Adipocyte (in vitro differentiated cells): ENCODE data around the gene TMEM131L.

Experiments used
- DNase-seq: peaks from one replicate; pipeline ENCODE4 v3.0.0-alpha.2; 2015; ENCODE audit warnings: low read depth
- H3K27me3 ChIP-seq: replicated peaks from 2 replicates; pipeline ENCODE4 v1.7.0; 2013; ENCODE audit warnings: mild to moderate bottlenecking, low read length, moderate library complexity; ENCODE audit not compliant: control insufficient read depth, insufficient read depth
- H3K36me3 ChIP-seq: 2 replicates; pipeline ENCODE4 v1.7.0; 2013; ENCODE audit warnings: low read length, mild to moderate bottlenecking, moderate library complexity; ENCODE audit not compliant: control insufficient read depth, insufficient read depth, severe bottlenecking
- H3K4me1 ChIP-seq: 2 replicates; pipeline ENCODE4 v1.7.0; 2013; ENCODE audit warnings: mild to moderate bottlenecking, low read length, moderate library complexity; ENCODE audit not compliant: control insufficient read depth, insufficient read depth
- H3K4me3 ChIP-seq: 2 replicates; pipeline ENCODE4 v1.7.0; 2013; ENCODE audit warnings: mild to moderate bottlenecking, low read length, moderate library complexity
- H3K9ac ChIP-seq: 2 replicates; pipeline ENCODE4 v1.7.0; 2013; ENCODE audit warnings: mild to moderate bottlenecking, low read length, moderate library complexity
- H3K9me3 ChIP-seq: 2 replicates; pipeline ENCODE4 v1.7.0; 2013; ENCODE audit warnings: mild to moderate bottlenecking, low read length, moderate library complexity; ENCODE audit not compliant: control insufficient read depth

The TMEM131L gene

GRCh38 chr4:153480704-153481103, 14.5 kb downstream of the TMEM131L start:
- DNase-seq = no peak
- Histone ChIP-seq H3K4me3 (no peak overlapping the region), H3K27me3 (no peaks in the 10 kb centered on the region), H3K4me1 (peaks cover 5% of the 10 kb centered on the region), H3K9me3 (no peaks in the 10 kb centered on the region), H3K36me3 (peaks cover 6% of the 10 kb centered on the region), H3K9ac (no peak overlapping the region)

- Histone ChIP-seq H3K9me3 (no peaks in the 10 kb centered on the region), H3K4me1 (peaks cover 12% of the 10 kb centered on the region), H3K27me3 (no peaks in the 10 kb centered on the region), H3K4me3 (no peak overlapping the region), H3K36me3 (peaks cover 6% of the 10 kb centered on the region), H3K9ac (no peak overlapping the region)
- DNase-seq = no peak
These were observed 15.3 kb downstream of the TMEM131L start for GRCh38 chr4:153481478-153481877.

GRCh38 chr4:153483432-153484418, 17.6 kb downstream of the TMEM131L start:
- DNase-seq = no peak
- no peak overlapping the region for H3K4me3 ChIP-seq
- H3K27me3 ChIP-seq = no peaks in the 10 kb centered on the region
- peaks cover 32% of the 10 kb centered on the region for H3K4me1 ChIP-seq
- H3K9ac ChIP-seq = no peak overlapping the region
- peaks cover 6% of the 10 kb centered on the region for H3K36me3 ChIP-seq
- no peaks in the 10 kb centered on the region for H3K9me3 ChIP-seq

GRCh38 chr4:153485359-153485758, 19.2 kb downstream of the TMEM131L start:
- Histone ChIP-seq H3K4me3 (no peak overlapping the region), H3K36me3 (peaks cover 6% of the 10 kb centered on the region), H3K9ac (no peak overlapping the region), H3K27me3 (no peaks in the 10 kb centered on the region), H3K4me1 (peaks cover 35% of the 10 kb centered on the region), H3K9me3 (no peaks in the 10 kb centered on the region)
- no peak for DNase-seq

DNA sequence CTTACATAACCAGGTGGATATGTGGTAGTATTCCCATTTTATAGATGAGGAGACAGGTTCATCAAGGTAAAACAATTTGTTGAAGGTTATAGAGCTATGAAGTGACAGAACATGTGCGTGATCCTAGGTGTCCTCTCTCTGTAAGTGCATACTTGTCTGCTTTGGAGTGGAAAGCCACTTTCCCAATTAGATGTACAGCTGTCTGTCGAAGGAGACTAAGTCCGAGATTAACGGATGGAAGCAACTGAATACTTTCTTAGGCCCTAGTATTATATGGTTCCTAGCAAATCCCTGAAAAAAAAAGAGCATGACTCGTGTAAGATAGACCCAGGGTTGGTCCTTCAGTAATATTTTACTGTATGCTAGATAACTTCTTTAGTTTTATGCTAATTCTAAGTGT, 19.7 kb downstream of the TMEM131L start:
- peaks cover 35% of the 10 kb centered on the region for H3K4me1 ChIP-seq
- DNase-seq = no peak
- H3K4me3 ChIP-seq = no peak overlapping the region
- H3K27me3 ChIP-seq = no peaks in the 10 kb centered on the region
- peaks cover 4% of the 10 kb centered on the region for H3K36me3 ChIP-seq
- no peak overlapping the region for H3K9ac ChIP-seq
- no peaks in the 10 kb centered on the region for H3K9me3 ChIP-seq

DNA sequence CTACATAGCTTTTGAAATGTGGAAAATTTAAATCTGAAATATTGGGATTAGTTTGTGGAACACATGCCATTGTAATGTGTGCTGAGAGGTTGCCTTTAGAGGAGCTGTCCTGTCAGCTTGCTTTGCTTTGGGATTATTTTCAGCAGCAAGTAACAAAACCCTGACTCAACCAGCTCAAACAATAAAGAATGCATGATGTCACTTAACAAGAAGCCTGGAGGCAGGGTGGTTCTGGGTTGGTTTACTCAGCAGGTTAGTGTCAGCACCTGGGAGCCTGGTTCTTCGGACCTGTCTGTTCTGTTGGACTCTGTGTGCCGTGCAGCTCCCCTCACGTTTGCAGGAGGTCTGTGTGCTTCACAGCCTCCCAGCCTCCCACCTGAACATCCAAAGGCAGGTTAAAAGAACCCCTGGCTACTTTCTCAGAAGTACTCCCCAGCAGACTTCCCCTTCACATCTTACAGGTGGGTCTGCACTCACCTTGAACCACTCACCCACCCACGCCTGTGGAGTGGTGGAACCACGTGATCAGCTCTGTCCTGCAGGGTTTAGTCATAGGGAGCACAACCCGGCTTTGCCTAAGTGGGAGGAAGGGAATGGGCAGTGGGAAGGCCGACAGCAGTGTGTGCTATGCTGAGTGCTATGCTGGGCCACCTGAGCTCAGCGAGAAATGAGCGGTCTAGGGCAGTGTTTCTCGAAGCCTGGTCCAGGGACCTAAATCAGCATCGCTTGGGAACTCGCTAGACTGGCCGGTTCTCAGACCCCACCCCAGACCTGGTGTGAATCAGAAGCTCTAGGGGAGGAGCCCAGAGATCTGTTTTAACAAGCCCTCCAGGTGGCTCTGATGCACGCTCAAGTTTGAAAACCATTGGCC, 20.4 kb downstream of the TMEM131L start:
- Histone ChIP-seq H3K9ac (no peak overlapping the region), H3K4me3 (no peak overlapping the region), H3K36me3 (no peaks in the 10 kb centered on the region), H3K9me3 (no peaks in the 10 kb centered on the region), H3K27me3 (no peaks in the 10 kb centered on the region), H3K4me1 (peaks cover 35% of the 10 kb centered on the region)
- DNase-seq = peak; percentile 78

- DNase-seq = no peak
- Histone ChIP-seq H3K36me3 (no peaks in the 10 kb centered on the region), H3K27me3 (no peaks in the 10 kb centered on the region), H3K9ac (peak overlapping the region; percentile 56), H3K4me1 (peaks cover 35% of the 10 kb centered on the region), H3K9me3 (no peaks in the 10 kb centered on the region), H3K4me3 (peak overlapping the region; percentile 29)
These were observed 22.1 kb downstream of the TMEM131L start for GRCh38 chr4:153488006-153488891.

DNA sequence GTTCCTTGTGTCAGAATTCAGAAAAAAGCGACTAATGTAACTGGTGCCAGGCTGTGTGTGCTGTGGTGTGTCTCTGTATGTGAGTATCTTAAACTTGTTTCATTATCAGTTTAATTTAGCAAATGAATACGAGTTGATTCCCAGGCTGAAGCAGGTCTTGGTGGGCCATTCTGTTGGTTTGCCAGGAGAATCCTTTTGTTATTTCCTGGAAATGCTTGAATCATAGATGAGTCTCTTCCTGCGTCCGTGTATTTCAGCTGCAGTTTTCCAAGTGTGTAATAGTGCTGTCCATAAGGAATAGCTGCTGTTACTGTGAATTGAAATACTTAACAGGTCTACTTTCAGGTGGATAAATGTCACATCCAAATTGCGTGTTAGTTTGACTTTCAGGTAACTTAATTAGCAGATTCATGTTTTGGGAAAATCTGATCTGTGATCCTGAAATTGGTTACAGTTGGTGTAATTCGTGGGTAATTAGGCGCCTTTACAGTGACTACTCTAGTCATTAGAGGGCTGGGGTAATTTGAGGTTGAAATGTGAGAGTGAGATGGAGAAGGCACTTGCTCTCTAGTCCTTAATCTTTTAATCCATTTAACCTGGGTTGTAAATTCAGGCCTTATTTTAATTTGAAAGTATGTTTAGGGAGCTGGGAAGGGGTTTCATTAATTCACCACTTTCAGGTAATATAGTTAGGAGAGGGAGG, 23.8 kb downstream of the TMEM131L start:
- H3K9me3 ChIP-seq = no peaks in the 10 kb centered on the region

DNA sequence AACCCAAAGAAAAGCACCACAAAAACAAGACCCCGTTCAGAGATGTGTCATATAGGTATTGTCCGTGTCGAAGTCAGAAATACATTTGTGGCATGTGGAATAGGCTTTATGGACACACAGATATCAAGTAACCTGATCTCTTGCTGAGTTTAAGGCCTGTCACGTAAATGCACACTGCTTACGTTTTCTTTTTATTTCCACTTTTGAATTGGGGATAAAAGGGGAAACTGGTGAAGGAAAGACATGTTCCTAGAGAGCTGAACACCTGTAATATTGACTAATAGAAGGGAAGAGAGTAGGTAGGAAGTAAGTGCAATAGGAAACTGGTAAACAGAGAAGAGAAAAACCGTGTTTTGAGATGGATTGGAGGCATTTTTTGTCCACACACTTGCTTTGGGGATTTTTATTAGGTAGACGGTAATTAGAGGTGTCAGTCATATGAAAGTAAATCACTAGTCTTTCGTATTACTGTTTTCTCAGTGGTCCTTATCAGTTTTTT, 24.9 kb downstream of the TMEM131L start:
- no peaks in the 10 kb centered on the region for H3K9me3 ChIP-seq
- no peaks in the 10 kb centered on the region for H3K27me3 ChIP-seq
- no peak overlapping the region for H3K9ac ChIP-seq
- DNase-seq = no peak
- H3K4me1 ChIP-seq = peaks cover 27% of the 10 kb centered on the region
- H3K4me3 ChIP-seq = no peak overlapping the region
- no peaks in the 10 kb centered on the region for H3K36me3 ChIP-seq

More for the DNA sequence above, 23.8 kb downstream of the TMEM131L start:
- Histone ChIP-seq H3K36me3 (no peaks in the 10 kb centered on the region), H3K4me3 (no peak overlapping the region), H3K27me3 (no peaks in the 10 kb centered on the region), H3K9ac (no peak overlapping the region), H3K4me1 (peaks cover 30% of the 10 kb centered on the region)
- no peak for DNase-seq

- Histone ChIP-seq H3K4me1 (peaks cover 20% of the 10 kb centered on the region), H3K27me3 (no peaks in the 10 kb centered on the region), H3K9me3 (no peaks in the 10 kb centered on the region), H3K9ac (no peak overlapping the region), H3K4me3 (no peak overlapping the region), H3K36me3 (no peaks in the 10 kb centered on the region)
- no peak for DNase-seq
These were observed 28.4 kb downstream of the TMEM131L start for GRCh38 chr4:153494562-153494961.
